HG02885 (cell line): ENCODE measurements around the gene AARS2.
"Not testable (repeated sequence)": the region's sequence is repeated elsewhere in the genome, so short reads cannot be mapped to it uniquely, and the experiment has no call there.

Experiments used
- ATAC-seq: cut with Tn5 transposase; IDR thresholded peaks from one replicate; pipeline ENCODE4 v1.9.1; 2021; ENCODE audit warnings: mild to moderate bottlenecking; ENCODE audit not compliant: unreplicated experiment, poor library complexity

Gene AARS2

DNA sequence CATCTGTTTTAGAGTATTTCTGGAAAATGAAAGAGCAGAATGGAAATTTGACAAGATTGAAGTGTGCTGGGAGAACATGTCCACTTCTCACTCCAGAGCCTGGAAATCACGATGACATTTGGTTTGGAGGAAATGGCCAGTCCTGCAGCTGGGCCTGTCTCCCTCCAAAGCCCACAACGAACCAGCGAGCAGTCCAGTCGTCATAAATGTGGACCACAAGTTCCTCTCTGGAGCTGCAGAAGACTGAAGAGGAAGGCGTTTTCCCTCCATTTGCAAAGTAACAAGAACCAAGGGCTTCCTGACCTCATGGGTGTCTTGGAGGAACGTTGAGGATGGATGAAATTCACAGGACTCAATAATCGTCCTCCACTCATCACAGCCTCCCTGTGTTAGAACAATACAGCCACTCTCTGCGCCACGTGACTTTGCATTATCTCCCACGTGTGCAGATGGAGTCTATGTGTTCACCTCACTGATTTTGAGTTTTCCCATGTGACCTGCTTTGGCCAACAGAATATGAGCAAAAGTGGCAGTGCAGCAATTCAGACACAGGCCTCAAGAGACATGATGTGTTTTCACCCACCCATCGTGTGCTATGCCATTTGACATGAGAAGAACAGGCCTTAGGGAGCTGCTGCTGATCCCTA is 20.2 kb upstream of the AARS2 start:
- ATAC-seq = no peak

DNA sequence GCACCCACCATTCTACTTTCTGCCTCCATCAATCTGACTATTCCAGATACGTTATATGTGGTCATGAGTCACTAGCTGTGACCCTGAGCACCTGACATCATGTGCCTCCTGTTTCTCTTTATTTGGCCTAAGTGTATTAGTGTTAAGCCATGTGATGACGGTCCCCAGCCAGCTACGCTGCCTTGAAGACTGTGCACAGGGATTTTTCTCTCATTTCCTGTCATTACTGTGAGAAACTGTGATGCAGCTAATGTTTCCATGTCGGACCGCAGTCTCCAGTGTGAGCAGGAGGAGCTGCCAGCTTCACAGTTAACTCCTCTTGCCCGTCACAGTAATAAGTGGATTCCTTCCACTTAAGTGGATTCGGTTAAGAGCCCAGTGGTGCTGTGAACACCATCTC is 19.4 kb upstream of the AARS2 start:
- ATAC-seq = no peak

DNA sequence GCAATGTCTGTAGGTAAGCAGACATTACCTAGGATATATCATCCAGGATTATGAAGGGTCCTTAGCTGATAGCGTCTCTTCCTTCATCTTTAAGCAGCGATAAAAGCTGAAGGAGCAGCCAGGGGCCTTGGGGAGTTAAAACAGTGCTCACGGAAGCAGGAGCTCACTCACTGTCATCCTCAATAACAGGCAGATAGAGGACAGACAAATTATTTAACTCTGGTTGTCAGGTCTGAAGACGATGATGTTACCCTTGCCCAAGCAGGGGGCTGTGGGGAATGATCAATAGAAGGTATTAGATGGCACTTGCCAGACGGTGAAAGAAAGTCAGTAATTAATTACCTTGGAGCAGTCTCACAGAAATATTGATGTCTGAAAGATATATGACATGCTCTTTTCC is 16.7 kb upstream of the AARS2 start:
- ATAC-seq = no peak

DNA sequence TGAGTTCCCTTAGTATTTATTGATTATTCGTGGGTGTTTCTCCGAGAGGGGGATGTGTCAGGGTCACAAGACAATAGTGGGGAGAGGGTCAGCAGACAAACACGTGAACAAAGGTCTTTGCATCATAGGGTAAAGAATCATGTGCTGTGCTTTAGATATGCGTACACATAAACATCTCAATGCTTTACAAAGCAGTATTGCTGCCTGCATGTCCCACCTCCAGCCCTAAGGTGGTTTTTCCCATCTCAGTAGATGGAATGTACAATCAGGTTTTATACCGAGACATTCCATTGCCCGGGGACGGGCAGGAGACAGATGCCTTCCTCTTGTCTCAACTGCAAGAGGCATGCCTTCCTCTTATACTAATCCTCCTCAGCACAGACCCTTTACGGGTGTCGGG is 15.1 kb upstream of the AARS2 start:
- not testable (repeated sequence) for ATAC-seq

DNA sequence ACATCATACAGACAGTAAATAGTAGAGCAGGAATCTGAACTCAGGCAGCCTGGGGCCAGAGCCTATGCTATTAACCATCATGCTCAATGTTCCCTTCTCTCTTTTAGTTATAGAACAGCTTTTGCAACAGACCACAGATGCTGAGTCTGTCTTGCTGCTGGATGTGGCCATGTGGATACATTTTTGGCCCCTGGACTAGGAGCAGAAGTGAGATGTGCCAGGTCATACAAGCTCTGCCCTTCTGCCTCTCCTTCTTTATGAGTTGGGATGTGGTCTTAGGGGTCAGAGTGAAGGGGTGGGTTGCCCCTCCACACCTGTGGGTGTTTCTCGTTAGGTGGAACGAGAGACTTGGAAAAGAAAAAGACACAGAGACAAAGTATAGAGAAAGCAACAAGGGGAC is 14.6 kb upstream of the AARS2 start:
- ATAC-seq = no peak

DNA sequence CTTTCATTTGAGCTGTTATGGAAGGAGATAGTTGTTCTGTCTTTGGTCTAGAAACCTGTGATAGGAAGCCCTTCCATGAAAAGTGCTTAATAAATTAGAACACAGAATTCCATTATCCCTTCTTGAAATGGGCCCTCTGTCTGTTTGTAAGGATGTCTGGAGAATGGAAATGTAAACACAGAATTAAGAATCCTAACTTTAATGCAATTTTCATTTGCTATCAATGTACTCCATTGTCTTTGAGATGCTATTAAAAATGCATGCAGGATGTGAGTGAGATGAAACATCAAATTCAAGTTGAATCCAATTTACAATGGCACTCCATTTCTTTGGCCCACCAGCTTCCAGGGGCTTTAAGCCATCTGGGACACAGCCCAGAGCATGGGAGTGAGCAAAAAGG is 13.9 kb upstream of the AARS2 start:
- no peak for ATAC-seq

DNA sequence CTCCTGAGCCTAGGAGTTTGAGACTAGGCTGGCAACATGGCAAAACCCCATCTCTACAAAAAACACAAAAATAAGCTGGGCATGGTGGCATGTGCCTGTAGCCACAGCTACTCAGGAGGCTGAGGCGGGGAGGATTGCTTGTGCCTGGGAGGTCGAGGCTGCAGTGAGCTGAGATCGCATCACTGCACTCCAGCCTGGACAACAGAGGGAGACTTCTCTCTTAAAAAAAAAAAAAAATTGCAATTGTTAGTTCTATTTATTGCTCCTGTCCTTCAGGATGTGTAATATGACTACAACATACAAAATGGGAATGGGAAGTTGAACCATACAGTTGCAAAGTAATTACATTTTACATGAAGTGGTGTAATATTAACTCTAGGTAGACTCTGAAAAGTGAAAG is 8.1 kb upstream of the AARS2 start:
- ATAC-seq = no peak

DNA sequence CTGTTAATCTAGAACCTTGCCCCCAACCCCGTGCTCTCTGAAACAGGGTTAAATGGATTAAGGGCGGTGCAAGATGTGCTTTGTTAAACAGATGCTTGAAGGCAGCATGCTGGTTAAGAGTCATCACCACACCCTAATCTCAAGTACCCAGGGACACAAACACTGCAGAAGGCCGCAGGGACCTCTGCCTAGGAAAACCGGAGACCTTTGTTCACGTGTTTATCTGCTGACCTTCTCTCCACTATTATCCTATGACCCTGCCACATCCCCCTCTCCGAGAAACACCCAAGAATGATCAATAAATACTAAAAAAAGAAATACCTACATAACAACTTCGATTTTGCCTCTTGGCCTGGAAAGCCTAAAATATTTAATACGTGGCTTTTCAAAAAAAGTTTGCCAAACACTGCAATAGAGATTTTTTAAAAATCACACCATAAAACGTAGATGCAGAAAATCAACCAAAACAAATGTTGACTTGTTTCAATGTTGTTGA is 4.0 kb upstream of the AARS2 start:
- ATAC-seq = not testable (repeated sequence)

DNA sequence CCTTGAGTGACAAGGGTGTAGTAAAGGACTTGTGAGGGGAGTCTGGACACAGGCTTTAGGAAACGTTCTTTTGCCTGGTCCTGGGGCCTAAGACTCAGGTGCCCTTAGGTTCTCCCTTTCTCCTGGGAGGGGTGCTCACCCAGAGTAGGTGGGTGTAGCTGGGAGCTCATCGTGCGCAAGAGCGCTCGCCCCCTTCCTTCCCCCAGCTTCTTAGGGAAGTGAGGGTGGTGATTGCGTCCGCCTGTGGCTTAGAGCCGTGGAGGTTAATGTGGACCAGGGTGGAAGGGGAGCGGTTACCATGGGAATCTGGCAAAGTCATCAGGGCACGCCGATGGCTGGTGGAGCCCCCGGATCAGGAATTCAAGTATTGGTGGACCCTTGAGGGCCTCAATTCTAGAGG is 3.3 kb upstream of the AARS2 start:
- no peak for ATAC-seq

DNA sequence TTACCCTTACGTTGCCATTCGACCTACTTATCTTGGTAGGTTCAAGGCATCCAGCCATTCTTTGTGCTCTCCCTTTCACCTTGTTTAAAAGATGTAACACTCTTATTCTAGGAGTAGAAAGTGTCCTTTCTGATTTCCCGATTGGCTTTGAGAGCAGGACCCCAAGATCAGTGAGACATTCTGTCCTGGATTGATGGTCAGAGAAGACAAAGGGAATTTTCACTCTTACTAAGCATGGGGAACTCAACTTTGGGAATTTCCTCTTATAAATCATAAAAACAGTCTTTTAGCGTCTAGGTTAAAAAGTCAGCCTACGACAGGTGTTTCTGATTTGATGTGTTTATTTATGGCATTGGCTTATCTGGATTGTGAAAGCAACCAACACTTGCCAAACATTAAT is 2.8 kb upstream of the AARS2 start:
- no peak for ATAC-seq

DNA sequence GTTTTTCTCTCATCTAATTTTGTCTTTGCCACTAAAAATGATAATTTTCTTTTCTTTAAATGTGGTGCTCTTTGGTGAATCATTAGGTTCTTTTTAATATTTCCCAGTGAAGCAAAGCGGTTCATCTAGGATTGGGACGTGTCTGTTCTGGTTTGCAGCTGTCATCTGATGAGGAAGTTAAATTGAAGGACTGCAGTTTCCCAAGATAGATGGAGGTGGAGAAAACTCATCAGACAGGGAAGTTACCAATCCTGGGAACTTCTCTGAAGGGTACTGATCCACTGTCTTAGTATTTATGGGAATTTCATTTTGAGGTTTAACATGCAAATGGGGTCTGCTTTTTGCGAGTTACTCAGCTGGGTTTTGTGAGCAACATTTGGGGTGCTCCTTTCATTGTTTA is 2.4 kb upstream of the AARS2 start:
- no peak for ATAC-seq

DNA sequence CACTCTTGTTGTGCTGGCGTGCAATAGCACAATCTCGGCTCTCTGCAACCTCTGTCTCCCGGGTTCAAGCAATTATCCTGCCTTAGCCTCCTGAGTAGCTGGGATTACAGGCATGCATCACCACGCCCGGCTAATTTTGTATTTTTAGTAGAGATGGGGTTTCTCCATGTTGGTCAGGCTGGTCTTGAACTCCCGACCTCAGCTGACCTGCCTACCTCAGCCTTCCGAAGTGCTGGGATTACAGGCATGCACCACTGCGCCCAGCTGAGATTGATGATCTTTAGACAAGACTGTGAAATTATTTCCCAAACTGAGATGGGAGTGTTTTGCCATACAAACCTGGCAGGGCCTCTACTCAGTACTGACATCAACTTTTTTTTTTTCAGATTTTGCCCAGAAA is 1.5 kb upstream of the AARS2 start:
- ATAC-seq = not testable (repeated sequence)

DNA sequence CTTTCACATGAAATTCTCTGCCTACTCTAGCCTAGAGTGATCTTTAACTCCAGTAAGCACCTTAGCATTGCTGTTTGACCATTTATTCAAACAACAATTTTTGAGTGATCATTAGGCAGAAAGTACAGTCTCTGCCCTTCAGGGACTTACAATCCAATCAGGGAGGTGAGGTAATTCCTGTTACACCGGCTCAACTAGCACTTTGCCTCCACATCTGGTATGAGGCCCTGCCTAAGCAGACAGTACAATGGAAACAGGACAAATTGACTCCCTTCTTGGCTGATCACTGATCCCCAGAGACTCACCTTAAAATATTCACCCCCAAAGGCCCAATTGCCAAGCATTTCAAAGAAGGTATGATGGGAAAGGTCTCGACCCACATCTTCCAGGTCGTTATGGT is 1.4 kb downstream of the AARS2 start:
- no peak for ATAC-seq

DNA sequence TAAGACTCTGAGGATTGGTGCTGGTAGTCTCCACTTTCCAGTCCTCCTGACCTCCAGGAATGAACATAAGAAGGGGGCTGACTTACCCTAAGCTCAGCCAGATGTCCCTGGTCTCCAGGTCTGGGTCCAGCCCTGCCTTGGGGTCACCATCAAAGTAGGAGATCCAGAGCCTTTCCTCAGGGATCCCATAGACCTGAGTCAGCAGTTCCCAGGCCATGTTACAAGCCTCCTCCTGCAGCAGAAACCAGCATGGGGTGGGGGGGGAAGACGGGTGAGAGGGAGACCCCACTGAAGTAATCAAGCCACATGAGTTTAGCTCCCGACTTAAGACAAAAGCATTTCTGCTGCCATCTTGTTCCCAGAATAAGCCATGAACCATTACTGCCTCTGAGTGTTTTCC is 1.8 kb downstream of the AARS2 start:
- no peak for ATAC-seq

DNA sequence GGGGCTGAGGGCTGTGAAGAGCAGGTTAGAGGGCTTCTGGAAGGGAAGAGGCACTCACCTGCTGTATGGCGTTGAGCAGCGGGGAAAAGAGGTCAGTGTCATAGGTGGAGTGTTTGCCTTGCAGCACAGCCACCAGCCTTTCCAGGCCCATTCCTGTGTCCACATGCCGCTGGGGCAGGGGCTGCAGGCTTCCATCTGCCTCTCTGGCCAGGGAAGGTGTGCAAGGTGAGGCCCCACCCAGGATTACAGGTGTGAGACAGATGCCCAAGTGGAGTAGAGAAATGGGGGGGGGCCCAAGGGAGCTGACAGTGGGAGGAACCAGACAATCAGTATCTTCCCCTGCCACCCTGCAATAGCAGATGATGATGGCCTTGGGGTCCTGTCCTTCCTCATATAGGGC is 2.9 kb downstream of the AARS2 start:
- no peak for ATAC-seq

DNA sequence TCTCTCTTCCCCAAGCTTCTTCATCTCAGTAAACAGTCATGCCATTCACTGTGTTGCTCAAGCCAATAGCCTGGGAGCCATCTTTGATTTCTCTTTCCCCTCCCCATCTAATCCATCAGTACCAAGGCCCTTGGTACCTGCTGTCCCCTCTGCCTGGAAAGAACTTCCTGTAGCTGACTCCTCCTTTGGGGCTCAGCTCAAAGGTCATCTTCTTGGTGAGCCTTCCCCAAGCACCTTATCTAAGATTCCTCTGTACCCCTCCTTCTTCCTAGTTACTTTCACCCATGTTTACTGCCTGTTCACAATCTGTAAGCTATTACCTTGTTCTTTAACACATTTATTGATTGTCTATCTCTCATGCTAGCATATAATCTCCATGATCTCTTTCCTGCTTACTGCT is 3.5 kb downstream of the AARS2 start:
- no peak for ATAC-seq

DNA sequence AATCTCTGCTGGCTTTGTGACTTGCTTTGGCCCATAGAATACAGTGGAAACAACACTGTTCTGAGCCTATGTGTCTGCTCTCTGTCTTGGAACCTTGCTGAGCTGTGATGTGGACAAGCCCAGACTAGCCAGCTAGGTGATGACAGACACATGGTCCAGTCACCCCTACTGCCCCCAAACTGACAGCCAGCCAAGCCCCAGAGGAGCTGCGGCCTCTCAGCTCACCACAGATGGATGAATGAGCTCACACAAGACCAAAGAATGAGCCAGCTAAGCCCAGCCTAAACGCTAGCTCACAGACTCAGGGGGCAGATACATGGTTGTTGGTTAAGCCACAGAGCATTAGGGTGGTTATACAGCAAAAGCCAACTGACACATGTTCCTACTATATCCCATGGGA is 4.1 kb downstream of the AARS2 start:
- ATAC-seq = no peak

DNA sequence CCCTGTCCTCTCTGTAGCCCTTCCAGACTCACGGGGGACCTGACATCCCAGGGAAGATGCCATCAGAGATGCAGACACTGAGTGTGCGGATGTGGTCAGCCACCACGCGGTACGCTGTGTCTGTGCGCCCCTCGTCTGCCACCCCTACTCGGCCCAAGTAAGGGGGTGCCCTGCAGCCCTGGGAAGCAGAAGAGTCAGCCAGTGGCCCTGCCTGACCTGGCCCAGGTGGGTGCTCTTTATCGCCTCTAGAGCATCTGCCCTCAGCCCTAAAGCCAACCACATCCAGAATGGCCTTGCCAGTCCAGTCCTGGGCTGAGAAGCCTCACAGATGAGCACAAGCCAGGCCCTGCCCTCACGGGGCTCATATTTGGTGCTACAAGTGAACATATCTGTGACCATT is 5.9 kb downstream of the AARS2 start:
- ATAC-seq = no peak

DNA sequence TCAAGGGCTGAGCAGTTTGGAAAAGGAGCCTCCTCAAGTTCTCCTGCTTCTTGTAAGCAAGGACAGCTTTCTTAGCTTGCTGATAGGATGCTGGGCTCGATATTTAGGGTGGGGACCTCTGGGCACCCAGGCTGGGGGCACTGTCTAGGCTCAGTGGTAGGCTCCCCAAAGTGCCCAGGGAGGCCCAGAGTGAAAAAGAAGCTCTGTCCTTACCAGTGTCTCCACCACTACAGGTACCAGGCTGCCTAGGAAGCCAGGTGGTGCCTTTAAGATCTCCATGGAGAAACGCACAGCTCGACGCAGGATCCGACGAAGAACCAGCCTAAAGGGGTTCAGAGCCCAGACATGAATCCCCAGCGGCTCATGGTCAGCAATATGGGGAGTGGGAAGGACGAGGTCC is 6.4 kb downstream of the AARS2 start:
- ATAC-seq = no peak

DNA sequence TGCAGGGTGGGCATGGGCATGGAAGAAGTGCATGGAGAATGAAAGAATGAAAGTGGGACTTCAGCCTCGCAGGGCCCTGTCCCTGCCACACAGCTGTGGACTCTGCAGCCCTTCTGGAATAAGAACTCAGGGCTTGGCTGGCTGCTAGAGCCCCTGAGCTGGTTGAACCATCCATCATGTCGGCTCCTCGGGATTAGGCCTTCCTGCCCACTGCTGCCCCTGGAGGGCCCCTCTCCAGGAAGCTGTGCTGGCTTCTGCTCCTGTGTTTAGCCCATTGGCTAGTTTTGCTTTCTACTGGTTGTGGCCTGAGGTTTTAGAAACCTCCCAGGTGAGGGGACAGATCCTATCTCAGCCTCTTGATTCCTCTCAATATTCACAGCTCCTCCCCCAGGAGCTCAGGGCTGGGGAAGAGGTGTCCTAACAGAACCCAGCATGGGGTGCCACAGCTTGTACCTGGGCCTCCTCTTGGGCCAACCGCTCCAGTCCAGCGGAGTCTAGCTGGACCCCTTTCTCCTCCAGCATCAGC is 7.9 kb downstream of the AARS2 start:
- no peak for ATAC-seq

DNA sequence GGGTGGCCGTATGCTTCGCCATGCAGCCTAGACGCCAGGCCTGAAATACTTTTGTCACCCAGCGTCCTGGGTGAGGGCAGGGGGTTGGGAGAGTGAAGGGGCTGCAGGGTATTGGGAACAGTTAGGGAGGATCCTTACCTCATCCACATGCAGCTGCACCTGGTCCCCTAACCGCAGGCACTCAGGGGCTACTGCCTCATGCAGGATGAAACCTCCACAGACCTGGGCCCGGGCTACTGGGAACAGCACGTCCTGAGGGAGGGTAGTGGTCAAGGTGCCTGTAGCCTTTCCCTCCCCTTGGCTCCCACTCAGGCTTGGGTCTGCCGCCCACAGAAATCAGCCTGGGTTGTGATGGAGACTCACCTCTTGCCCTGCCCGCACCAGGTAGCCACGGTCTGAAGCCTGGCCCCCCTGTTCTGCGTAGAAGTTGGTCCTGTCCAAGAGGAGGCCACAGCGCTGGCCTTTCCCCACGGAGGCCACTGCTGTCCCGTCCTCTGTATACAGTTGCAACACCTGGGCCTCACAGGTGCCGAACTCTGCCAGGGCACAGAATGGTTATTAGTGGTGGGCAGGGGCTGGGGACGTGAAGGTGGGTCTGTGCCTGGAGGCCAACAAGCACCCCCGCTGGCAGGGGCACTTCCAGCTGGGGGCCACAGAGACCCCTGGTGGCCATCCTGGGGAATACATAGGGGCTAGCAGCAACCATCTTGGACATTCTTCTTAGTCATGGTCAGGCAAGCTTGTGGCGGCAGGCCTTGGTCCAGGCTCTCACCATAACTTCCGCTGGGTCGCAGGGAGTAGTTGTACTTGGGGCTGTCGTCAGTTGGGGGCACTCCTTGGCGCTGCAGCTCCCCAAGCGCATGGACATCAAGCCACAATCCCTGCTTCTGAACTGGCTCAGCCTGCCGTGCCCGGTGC is 8.6 kb downstream of the AARS2 start:
- no peak for ATAC-seq

DNA sequence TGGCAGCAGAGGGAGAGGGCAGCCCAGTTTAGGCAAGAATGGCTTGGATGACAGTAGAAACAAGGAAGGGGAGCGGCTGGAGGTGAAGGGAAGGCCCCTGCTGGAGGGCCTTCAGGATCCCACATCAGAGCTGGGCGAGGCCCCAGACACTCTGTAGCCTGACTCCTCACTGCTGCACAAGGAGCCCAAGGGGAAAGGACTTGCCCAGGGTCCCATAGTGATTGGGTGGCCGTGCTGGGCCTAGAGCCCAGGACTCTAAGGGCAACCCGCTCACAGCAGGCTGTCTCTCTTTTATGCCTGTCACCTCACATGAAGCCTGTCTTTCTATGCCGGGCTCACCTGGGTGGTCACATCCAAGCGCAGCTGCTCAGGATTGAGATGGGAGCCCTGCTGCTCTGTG is 9.3 kb downstream of the AARS2 start:
- ATAC-seq = no peak
